DND-41 (cell line): ENCODE data around the gene CDK15.

Source experiments
- ATAC-seq: fragments of 200-7000 bp; cut with Tn5 transposase; 3 replicates; pipeline ENCODE4 v1.9.1; 2021; ENCODE audit warnings: low read depth; ENCODE audit not compliant: insufficient read depth
- DNase-seq: peaks from one replicate; pipeline ENCODE4 v3.0.0-alpha.2; 2020
- H2AFZ ChIP-seq: 2 replicates; pipeline ENCODE4 v1.6.0; 2012; ENCODE audit warnings: low read depth, low read length
- H3K27ac ChIP-seq: 2 replicates; pipeline ENCODE4 v1.5.1; 2012; ENCODE audit warnings: low read length, inconsistent platforms
- H3K27me3 ChIP-seq: fragments of 200-600 bp; sonication (generic); 2 replicates; pipeline ENCODE4 v1.6.0; 2012; ENCODE audit warnings: low read length, mild to moderate bottlenecking, inconsistent platforms; ENCODE audit not compliant: insufficient read depth, poor library complexity
- H3K36me3 ChIP-seq: 2 replicates; pipeline ENCODE4 v1.5.1; 2012; ENCODE audit warnings: low read length, inconsistent platforms; ENCODE audit not compliant: insufficient read depth
- H3K4me1 ChIP-seq: 2 replicates; pipeline ENCODE4 v1.5.1; 2012; ENCODE audit warnings: mild to moderate bottlenecking, low read length; ENCODE audit not compliant: insufficient read depth
- H3K4me2 ChIP-seq: 2 replicates; pipeline ENCODE4 v1.6.0; 2012; ENCODE audit warnings: mild to moderate bottlenecking, moderate library complexity, low read length, inconsistent platforms; ENCODE audit not compliant: insufficient read depth
- H3K4me3 ChIP-seq, 2 experiments: fragments of 200-600 bp in 1 of 2; shearing (Covaris generic) in 1 of 2; 2 replicates each; pipeline ENCODE4 v1.5.1; 2012 to 2016; ENCODE audit warnings: inconsistent platforms in 2 of 2, low read length in 2 of 2, mild to moderate bottlenecking in 2 of 2, low read depth in 1 of 2, moderate library complexity in 1 of 2
- H3K79me2 ChIP-seq: 2 replicates; pipeline ENCODE4 v1.6.0; 2012; ENCODE audit warnings: low read length, inconsistent platforms; ENCODE audit not compliant: insufficient read depth
- H3K9ac ChIP-seq: 2 replicates; pipeline ENCODE4 v1.6.0; 2012; ENCODE audit warnings: low read depth, mild to moderate bottlenecking, inconsistent platforms, low read length, moderate library complexity
- H3K9me3 ChIP-seq: 2 replicates; pipeline ENCODE4 v1.5.1; 2012; ENCODE audit warnings: low read length, moderate library complexity, mild to moderate bottlenecking, inconsistent platforms; ENCODE audit not compliant: insufficient read depth, severe bottlenecking
- H4K20me1 ChIP-seq: 2 replicates; pipeline ENCODE4 v1.6.0; 2012; ENCODE audit warnings: low read length; ENCODE audit not compliant: insufficient read depth
- EZH2 ChIP-seq: IDR thresholded peaks from 3 replicates; pipeline ENCODE4 v1.6.1; 2012; ENCODE audit warnings: borderline replicate concordance, low read depth, mild to moderate bottlenecking, moderate library complexity, low read length, inconsistent platforms; ENCODE audit not compliant: severe bottlenecking
- TF ChIP-seq, protein P1 (sequence below): IDR thresholded peaks from 2 replicates; pipeline ENCODE4 v1.5.1; 2012; ENCODE audit warnings: borderline replicate concordance, low read length, moderate library complexity, mild to moderate bottlenecking; ENCODE audit not compliant: poor library complexity, severe bottlenecking; ENCODE audit errors: extremely low read depth

The CDK15 gene

DNA sequence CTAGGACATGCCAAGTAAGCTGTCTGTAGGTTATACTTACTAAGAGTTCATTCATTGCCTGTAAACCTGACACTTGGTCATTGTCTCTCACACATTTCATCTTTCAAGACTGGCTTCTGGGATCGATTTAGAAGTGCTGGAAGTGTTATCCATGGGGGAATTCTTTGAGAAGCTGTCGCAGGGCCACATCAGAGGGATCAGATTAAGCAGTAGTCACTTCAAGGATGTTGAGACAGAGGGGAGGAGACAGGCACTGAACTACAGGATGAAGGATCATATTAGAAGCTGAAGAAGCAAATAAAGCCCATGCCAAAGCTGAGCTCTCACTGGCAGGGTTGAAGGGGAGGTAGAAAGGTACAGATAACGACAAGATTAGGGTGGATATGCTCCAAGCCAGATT is 49.0 kb downstream of the CDK15 start:
- no peaks in the 10 kb centered on the region for H3K36me3 ChIP-seq
- H3K4me2 ChIP-seq = no peak overlapping the region
- no peak overlapping the region for H3K9ac ChIP-seq
- H3K27me3 ChIP-seq = peaks cover 47% of the 10 kb centered on the region
- H4K20me1 ChIP-seq = no peaks in the 10 kb centered on the region
- no peaks in the 10 kb centered on the region for H3K4me1 ChIP-seq
- H2AFZ ChIP-seq = no peak overlapping the region
- H3K79me2 ChIP-seq = no peaks in the 10 kb centered on the region
- TF ChIP-seq, protein P1, sequence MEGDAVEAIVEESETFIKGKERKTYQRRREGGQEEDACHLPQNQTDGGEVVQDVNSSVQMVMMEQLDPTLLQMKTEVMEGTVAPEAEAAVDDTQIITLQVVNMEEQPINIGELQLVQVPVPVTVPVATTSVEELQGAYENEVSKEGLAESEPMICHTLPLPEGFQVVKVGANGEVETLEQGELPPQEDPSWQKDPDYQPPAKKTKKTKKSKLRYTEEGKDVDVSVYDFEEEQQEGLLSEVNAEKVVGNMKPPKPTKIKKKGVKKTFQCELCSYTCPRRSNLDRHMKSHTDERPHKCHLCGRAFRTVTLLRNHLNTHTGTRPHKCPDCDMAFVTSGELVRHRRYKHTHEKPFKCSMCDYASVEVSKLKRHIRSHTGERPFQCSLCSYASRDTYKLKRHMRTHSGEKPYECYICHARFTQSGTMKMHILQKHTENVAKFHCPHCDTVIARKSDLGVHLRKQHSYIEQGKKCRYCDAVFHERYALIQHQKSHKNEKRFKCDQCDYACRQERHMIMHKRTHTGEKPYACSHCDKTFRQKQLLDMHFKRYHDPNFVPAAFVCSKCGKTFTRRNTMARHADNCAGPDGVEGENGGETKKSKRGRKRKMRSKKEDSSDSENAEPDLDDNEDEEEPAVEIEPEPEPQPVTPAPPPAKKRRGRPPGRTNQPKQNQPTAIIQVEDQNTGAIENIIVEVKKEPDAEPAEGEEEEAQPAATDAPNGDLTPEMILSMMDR = no peak
- TF ChIP-seq EZH2 = no peak
- H3K4me3 ChIP-seq = no peak overlapping the region
- H3K27ac ChIP-seq = no peak overlapping the region
- ATAC-seq (no peak), DNase-seq (no peak)
- H3K9me3 ChIP-seq = no peaks in the 10 kb centered on the region

DNA sequence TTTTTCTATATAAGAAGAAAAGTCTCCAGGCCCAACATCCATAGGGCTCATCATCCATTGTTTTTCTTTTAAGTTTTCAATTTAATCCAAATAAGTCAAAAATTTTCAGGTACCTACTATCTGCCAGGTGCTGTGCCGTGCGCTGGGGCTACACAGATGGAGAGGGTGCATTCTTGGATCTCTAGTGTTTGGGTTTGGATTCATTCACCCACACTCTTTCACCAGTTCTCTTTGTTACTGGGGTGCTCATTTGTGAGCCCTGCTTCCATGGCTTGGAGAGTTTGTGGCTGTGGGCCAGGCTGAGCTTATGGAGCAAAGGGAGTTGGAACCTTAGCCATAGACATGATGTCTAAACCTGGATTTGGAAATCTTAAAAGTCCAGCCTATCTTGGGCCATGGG is 51.0 kb downstream of the CDK15 start:
- Histone ChIP-seq H3K9ac (no peak overlapping the region), H4K20me1 (no peaks in the 10 kb centered on the region), H3K4me1 (no peaks in the 10 kb centered on the region), H3K79me2 (no peaks in the 10 kb centered on the region), H3K36me3 (no peaks in the 10 kb centered on the region), H3K4me3 (no peak overlapping the region), H2AFZ (no peak overlapping the region), H3K27ac (no peak overlapping the region), H3K27me3 (peaks cover 49% of the 10 kb centered on the region), H3K4me2 (no peak overlapping the region), H3K9me3 (no peaks in the 10 kb centered on the region)
- ATAC-seq (no peak), DNase-seq (no peak)
- TF ChIP-seq, protein P1 = no peak
- TF ChIP-seq EZH2 = no peak

DNA sequence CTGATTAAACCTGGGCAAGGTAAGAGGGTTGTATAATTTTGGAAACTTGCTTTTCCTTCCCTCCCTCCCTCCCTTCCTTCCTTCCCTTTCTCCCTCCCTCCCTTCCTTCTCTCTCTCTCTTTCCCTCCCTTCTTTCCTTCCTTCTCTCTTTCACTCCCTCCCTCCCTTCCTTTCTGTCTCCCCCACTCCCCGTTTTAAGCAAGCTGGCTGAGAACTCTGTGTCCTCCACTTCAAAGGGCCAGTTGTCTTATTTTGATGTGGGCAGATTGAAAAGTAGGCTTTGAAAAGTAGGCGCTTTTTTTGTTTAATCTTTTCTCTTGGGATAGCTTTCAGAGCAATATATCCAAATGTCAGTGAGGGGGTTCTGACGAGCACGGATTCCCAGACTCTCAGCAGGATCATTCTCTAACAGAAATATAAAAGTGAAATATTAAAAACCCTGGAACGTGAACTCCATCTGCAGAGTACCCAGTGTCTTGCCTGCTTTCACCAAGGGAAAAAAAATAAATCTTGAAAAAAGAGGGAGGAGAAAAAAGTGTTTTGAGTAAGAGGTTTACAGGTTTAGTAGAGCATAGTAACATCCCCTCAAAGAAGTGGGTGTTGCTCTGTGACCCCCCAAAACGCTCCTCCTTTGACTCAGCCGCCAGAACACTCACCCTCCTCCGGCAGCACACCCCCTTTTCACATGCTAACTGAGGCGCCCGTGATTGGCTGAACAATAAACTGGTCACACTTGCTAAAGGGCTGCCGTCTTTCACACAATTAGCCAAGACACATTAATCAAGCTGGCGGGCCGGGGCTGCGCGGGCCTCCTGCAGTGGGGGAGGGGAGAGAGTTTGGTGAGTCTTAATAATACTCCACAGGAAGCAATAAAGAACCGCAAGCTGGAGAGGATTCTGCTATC is 52.2 kb downstream of the CDK15 start:
- H3K27ac ChIP-seq = no peak overlapping the region
- H2AFZ ChIP-seq = no peak overlapping the region
- H3K27me3 ChIP-seq = peaks cover 46% of the 10 kb centered on the region
- no peak overlapping the region for H3K4me2 ChIP-seq
- no peaks in the 10 kb centered on the region for H3K4me1 ChIP-seq
- no peaks in the 10 kb centered on the region for H3K79me2 ChIP-seq
- TF ChIP-seq, protein P1 = no peak
- TF ChIP-seq EZH2 = no peak
- no peak overlapping the region for H3K9ac ChIP-seq
- H3K36me3 ChIP-seq = no peaks in the 10 kb centered on the region
- H3K9me3 ChIP-seq = no peaks in the 10 kb centered on the region
- H4K20me1 ChIP-seq = no peaks in the 10 kb centered on the region
- H3K4me3 ChIP-seq = no peak overlapping the region
- DNase-seq (peak; percentile 16), ATAC-seq (peak; percentile 69)
